Heart right ventricle (tissue), 16 donors: Measurements from ENCODE around the gene LARP6. TPM values are rescaled to one million over a fixed set of nuclear protein-coding genes. Genes with fewer than 3 reads are reported as not detected.

Source experiments
- ATAC-seq, 8 donors: fragments of 200-7000 bp; cut with Tn5 transposase; one replicate each; pipeline ENCODE4 v1.9.1; 2020; ENCODE audit warnings: mild to moderate bottlenecking in 8 of 8, moderate library complexity in 8 of 8, moderate number of reproducible peaks in 1 of 8
- DNase-seq, 2 donors: peaks; one replicate each; pipeline ENCODE4 v3.0.0-alpha.2; 2020
- H3K27ac ChIP-seq, 10 donors: fragments of 200-600 bp; sonication (generic) in 2 of 10; one replicate each; pipeline versions ENCODE4 v1.5.0 to v1.8.0; 2020 to 2022; ENCODE audit warnings: mild to moderate bottlenecking in 3 of 10
- H3K27me3 ChIP-seq, 7 donors: fragments of 200-600 bp; one replicate each; pipeline ENCODE4 v1.8.0; 2021 to 2022; ENCODE audit warnings: mild to moderate bottlenecking in 2 of 7
- H3K36me3 ChIP-seq, 9 donors: fragments of 200-600 bp; sonication (generic) in 1 of 9; one replicate each; pipeline versions ENCODE4 v1.5.0 to v1.8.0; 2020 to 2022; ENCODE audit warnings: mild to moderate bottlenecking in 2 of 9
- H3K4me1 ChIP-seq, 9 donors: fragments of 200-600 bp; sonication (generic) in 1 of 9; one replicate each; pipeline versions ENCODE4 v1.5.0 to v1.8.0; 2020 to 2022; ENCODE audit warnings: mild to moderate bottlenecking in 4 of 9
- H3K4me3 ChIP-seq, 10 donors: fragments of 200-600 bp; sonication (generic) in 2 of 10; one replicate each; pipeline versions ENCODE4 v1.5.0 to v1.8.0; 2020 to 2022; ENCODE audit warnings: mild to moderate bottlenecking in 7 of 10, moderate library complexity in 2 of 10
- H3K9me3 ChIP-seq, 11 donors: fragments of 200-600 bp in 10 of 11; sonication (generic) in 2 of 11; one replicate each; pipeline versions ENCODE4 v1.5.0 to v1.8.0; 2013 to 2022; ENCODE audit warnings: mild to moderate bottlenecking in 2 of 11, control low read depth in 1 of 11, moderate library complexity in 1 of 11
- WGBS, 2 donors: extraction: QIAGEN DNeasy Blood & Tissue Kit; methylation state at CpG; one replicate each; pipeline ENCODE4 v1.1.7; 2013; ENCODE audit warnings: inconsistent platforms in 1 of 2; 5-methylcytosine and 5-hydroxymethylcytosine counted together
- intact Hi-C, 10 donors: fragments of 100-400 bp; cut with DNase I; formaldehyde crosslinking; loops; one replicate each; pipeline versions ENCODE4 v1.11.1 to v1.14.2; 2022
- polyA plus RNA-seq, 2 donors: library from polyadenylated mRNA; stranded (reverse); fragments of 200-250 nt; gene quantifications; one replicate each; pipeline ENCODE4 v1.2.3, GENCODE V29; 2013
- total RNA-seq, 10 donors: library from RNA; stranded (reverse); fragmentation: NEBNext Ultra II Directional in 3 of 10; extraction: Animal tissue kit (Norgen Biotek cat#: 25700) in 3 of 10; gene quantifications; one replicate each; pipeline versions ENCODE4 v1.2.1 to v1.2.4, GENCODE V29; 2021 to 2023
- TF ChIP-seq, protein P1 (sequence below), 9 donors: fragments of 200-600 bp; sonication (generic) in 2 of 9; IDR thresholded peaks; one replicate each; pipeline versions ENCODE4 v1.5.0 to v1.8.0; 2021 to 2022; ENCODE audit warnings: antibody characterized with exemption in 9 of 9, mild to moderate bottlenecking in 5 of 9, moderate library complexity in 1 of 9
- donor health status: Arrhythmogenic right ventricular cardiomyopathy.
- donor health status: ischemic (EF 13 %, LVEDD 7.1; RV severe dilation, severe dysfunction).
- donor health status: healthy with polysubstance abuse.
- donor health status: DM: no; HTN: yes; CAD: no.
- donor health status: DM: no; HTN: no; CAD: no.
- donor health status: ischemic (EF 25% LVEDD 6.9; RV normal size, moderate dysfunction).
- donor health status: ischemic (EF 25% LVEDD 5.7; RV mildly dilated, moderate dysfunction).
- donor health status: healthy.
- donor health status: DM: yes; HTN: yes; CAD: no.
- donor health status: Ischemic cardiomyopathy.
- donor health status: ischemic (EF 35%, LVEDD 5.7; RV mildly dilated, moderate dysfunction).
- donor health status: nonischemic (EF 11% LVEDD 7.7; RV severe dilation, severe dysfunction).
- donor health status: DM: yes; HTN: yes; CAD: no.
- donor health status: PGD.
- donor health status: ischemic (EF 29% LVEDD 5.4; RV normal size, mild dysfunction).
- donor health status: nonischemic (EF 23%, LVEDD 6.1; RV moderate dilation, normal function).

LARP6 gene
- total and polyA plus RNA-seq, 12 donors: 22.8 to 86.2 (median 38.9) TPM

DNA sequence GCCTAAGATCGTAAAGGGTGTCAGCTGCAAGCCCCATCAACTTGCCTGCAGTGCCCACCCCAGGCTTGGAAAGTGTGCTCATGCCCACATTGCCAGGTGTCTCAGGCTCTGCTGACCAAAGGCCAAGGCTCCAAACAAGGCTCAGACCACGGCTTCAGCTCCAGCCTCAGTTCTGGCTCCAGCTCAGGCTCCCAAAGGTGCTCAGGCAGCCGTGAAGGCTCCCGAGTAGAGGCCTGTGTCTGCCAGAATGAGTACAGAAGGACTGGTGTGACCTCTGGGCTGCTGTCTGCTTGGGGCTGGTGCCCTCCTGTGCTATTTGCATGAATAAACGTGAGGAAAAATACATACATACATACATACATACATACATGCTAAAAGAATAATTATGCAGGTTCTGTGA lies 62.7 kb downstream of the LARP6 start:
- TF ChIP-seq, protein P1, sequence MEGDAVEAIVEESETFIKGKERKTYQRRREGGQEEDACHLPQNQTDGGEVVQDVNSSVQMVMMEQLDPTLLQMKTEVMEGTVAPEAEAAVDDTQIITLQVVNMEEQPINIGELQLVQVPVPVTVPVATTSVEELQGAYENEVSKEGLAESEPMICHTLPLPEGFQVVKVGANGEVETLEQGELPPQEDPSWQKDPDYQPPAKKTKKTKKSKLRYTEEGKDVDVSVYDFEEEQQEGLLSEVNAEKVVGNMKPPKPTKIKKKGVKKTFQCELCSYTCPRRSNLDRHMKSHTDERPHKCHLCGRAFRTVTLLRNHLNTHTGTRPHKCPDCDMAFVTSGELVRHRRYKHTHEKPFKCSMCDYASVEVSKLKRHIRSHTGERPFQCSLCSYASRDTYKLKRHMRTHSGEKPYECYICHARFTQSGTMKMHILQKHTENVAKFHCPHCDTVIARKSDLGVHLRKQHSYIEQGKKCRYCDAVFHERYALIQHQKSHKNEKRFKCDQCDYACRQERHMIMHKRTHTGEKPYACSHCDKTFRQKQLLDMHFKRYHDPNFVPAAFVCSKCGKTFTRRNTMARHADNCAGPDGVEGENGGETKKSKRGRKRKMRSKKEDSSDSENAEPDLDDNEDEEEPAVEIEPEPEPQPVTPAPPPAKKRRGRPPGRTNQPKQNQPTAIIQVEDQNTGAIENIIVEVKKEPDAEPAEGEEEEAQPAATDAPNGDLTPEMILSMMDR (IDR thresholded peaks at IDR 0.05): no peak
- H3K4me3 ChIP-seq: no peak overlapping the region
- H3K27ac ChIP-seq: no peak overlapping the region
- no peak for DNase-seq
- H3K27me3 ChIP-seq: no peaks in the 10 kb centered on the region
- WGBS, 2 donors: 88 to 89% methylated on average over 5 of the region's 5 CpGs
- H3K4me1 ChIP-seq: peaks cover 0 to 22% (median 7%) of the 10 kb centered on the region in 9 donors
- H3K9me3 ChIP-seq: no peaks in the 10 kb centered on the region
- H3K36me3 ChIP-seq: no peaks in the 10 kb centered on the region
- intact Hi-C loops: no loop called here
- no peak for ATAC-seq

DNA sequence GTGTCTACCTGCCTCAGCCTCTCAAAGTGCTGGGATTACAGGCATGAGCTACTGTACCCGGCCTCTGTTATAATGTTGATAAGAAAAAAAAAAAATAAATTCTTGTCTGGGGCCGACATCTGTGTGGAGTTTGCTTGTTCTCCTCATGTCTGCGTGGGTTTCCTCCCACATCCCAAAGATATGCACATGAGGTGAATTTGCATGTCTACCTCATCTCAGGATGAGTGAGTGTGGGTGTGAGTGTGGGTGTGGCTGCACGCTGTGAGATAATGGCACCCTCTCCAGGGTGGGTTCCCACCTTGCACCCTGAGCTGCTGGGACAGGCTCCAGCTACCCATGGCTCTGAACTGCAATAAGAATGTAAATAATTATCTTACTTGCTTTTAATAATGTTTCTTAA lies 64.7 kb downstream of the LARP6 start:
- Histone ChIP-seq H3K4me3 (no peak overlapping the region), H3K27ac (no peak overlapping the region), H3K27me3 (no peaks in the 10 kb centered on the region), H3K4me1 (peaks cover 0 to 7% (median under 1%) of the 10 kb centered on the region in 9 donors), H3K36me3 (no peaks in the 10 kb centered on the region), H3K9me3 (no peaks in the 10 kb centered on the region)
- WGBS, 2 donors: 79 to 86% methylated on average over 4 of the region's 4 CpGs
- intact Hi-C loops: loop anchor here in 1 of 10 donors (2.0 kb wide), 1 partner anchor 78 kb away; no protein-coding TSS in a partner anchor
- ATAC-seq (no peak), DNase-seq (no peak)
- TF ChIP-seq, protein P1 (IDR thresholded peaks at IDR 0.05): no peak

DNA sequence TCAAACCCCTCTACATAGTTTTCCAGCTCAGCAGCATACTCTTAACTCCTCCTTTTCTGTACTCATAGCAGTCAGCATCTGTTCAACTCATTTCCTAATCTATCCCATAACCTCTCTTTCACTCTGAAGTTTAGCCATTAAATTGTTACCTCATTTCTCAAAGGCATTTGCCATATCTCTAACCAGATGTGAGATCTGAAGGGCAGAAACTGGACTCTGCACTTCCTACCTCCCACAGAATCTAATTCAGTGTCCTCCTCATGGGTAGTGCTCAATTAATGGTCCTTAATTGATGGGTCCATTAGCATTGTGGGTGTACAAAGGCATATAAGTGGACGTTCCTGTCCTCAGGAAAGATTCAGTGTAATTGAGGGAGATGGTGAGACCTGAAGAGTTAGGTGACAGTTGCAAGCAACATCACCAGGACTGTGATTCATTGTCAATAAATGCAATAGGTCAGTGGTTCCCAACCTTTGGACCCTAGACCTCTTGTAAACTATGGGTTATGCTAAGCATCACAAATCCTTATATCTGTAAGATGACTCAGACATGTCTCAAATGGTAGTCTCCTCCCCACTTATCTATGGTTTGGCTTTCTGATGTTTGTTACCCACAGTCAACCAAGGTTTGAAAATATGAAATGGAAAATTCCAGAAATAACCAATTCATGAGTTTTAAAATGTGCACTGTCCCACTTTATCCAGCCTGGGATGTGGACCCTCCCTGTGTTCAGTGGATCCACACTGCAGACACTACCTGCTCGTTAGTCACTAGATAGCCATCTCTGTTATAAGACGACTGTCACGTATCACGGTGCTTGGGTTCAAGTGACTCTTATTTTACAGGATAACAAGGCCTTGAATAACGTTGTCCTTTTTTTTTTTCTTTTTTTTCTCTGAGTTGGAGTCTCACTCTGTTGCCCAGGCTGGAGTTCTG lies 65.6 kb downstream of the LARP6 start:
- H3K4me1 ChIP-seq: no peaks in the 10 kb centered on the region

DNA sequence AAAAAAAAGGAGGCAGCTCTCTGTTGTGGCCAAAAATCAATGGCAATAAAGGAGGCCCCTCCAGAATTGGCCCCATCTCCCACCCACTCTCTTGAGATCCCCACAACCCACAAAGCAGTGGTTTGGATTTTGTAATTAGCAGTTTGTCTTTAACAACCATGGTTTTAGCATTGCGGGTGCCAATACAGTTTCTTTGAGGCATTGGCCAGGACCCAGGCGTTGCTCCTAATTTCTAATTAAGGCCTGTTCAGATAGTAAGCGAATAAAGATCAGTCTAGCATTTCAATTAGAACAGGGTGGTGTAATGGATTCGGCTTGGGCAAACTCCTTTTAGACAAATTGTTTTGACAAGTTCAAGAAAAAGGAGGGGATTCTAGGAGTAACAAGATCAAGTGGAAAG lies 67.0 kb downstream of the LARP6 start:
- Histone ChIP-seq H3K27me3 (no peaks in the 10 kb centered on the region), H3K27ac (no peak overlapping the region), H3K36me3 (no peaks in the 10 kb centered on the region), H3K4me1 (no peaks in the 10 kb centered on the region), H3K9me3 (no peaks in the 10 kb centered on the region), H3K4me3 (no peak overlapping the region)
- no peak for DNase-seq
- 95 to 98% methylated on average over 4 of the region's 4 CpGs for WGBS, 2 donors
- TF ChIP-seq, protein P1 (IDR thresholded peaks at IDR 0.05): no peak
- intact Hi-C loops: no loop called here
- ATAC-seq: no peak

More for the DNA sequence above, 65.6 kb downstream of the LARP6 start:
- no peaks in the 10 kb centered on the region for H3K9me3 ChIP-seq
- H3K27me3 ChIP-seq: no peaks in the 10 kb centered on the region
- no peak overlapping the region for H3K4me3 ChIP-seq
- H3K27ac ChIP-seq: no peak overlapping the region
- no peaks in the 10 kb centered on the region for H3K36me3 ChIP-seq
- ATAC-seq: no peak
- WGBS, 2 donors: 84 to 88% methylated on average over 6 of the region's 6 CpGs
- DNase-seq: no peak
- intact Hi-C loops: loop anchor here in 1 of 10 donors (2.0 kb wide), 1 partner anchor 78 kb away; no protein-coding TSS in a partner anchor
- TF ChIP-seq, protein P1 (IDR thresholded peaks at IDR 0.05): no peak
